NCI-H1930 (cell line): ENCODE results near the gene MPRIP.
"Not testable (repeated sequence)": the region's sequence is repeated elsewhere in the genome, so short reads cannot be mapped to it uniquely, and the experiment has no call there.

Experiments used
- DNase-seq, 2 experiments: peaks; one replicate each; lab custom pipeline; 2025; lab: John Stamatoyannopoulos, UW

Gene MPRIP

GRCh38 chr17:17167986-17168385, 125.7 kb downstream of the MPRIP start:
- no peak for DNase-seq

- no peak for DNase-seq
These were observed 126.1 kb downstream of the MPRIP start for GRCh38 chr17:17168401-17168800.

- no peak for DNase-seq
These were observed 127.1 kb downstream of the MPRIP start for GRCh38 chr17:17169396-17169795.

GRCh38 chr17:17170346-17170985, 128.2 kb downstream of the MPRIP start:
- no peak for DNase-seq

- no peak for DNase-seq
These were observed 128.9 kb downstream of the MPRIP start for GRCh38 chr17:17171186-17171585.

- no peak for DNase-seq
These were observed 130.0 kb downstream of the MPRIP start for GRCh38 chr17:17172001-17172939.

GRCh38 chr17:17172990-17173389, 130.7 kb downstream of the MPRIP start:
- DNase-seq = no peak

- DNase-seq = no peak
These were observed 131.7 kb downstream of the MPRIP start for GRCh38 chr17:17173921-17174320.

- no peak for DNase-seq
These were observed 133.1 kb downstream of the MPRIP start for GRCh38 chr17:17175340-17175739.

GRCh38 chr17:17175917-17176316, 133.7 kb downstream of the MPRIP start:
- no peak for DNase-seq

GRCh38 chr17:17176341-17176740, 134.1 kb downstream of the MPRIP start:
- no peak for DNase-seq

- no peak for DNase-seq
These were observed 134.9 kb downstream of the MPRIP start for GRCh38 chr17:17177176-17177575.

- DNase-seq = no peak
These were observed 137.1 kb downstream of the MPRIP start for GRCh38 chr17:17179371-17179827.

GRCh38 chr17:17180141-17180603, 137.9 kb downstream of the MPRIP start:
- DNase-seq = no peak

GRCh38 chr17:17180741-17181525, 138.7 kb downstream of the MPRIP start:
- DNase-seq = no peak

- no peak for DNase-seq
These were observed 139.7 kb downstream of the MPRIP start for GRCh38 chr17:17181666-17182597.

- no peak for DNase-seq
These were observed 140.4 kb downstream of the MPRIP start for GRCh38 chr17:17182598-17183136.

GRCh38 chr17:17183744-17184143, 141.5 kb downstream of the MPRIP start:
- no peak for DNase-seq

- DNase-seq = not testable (repeated sequence)
These were observed 142.9 kb downstream of the MPRIP start for GRCh38 chr17:17184985-17185757.

- no peak for DNase-seq
These were observed 143.8 kb downstream of the MPRIP start for GRCh38 chr17:17186051-17186450.
